ENCODE results near the gene TCL1B. TPM values are rescaled to one million over a fixed set of nuclear protein-coding genes. Genes with fewer than 3 reads are reported as not detected.

The TCL1B gene
- total and polyA plus RNA-seq, 2 donors (not counting 3 experiments of a cell fraction or from before 2014, with no cell fraction given) = not detected

- H3K9me1 ChIP-seq (replicated peaks; ENCODE audit: control insufficient read depth, extremely low read depth, insufficient read depth, low read length) = no peaks in the 10 kb centered on the region
- H2AFZ ChIP-seq (ENCODE audit: low read depth, low read length) = no peak overlapping the region
- BruUV-seq (replicated peaks) = no TSS peak
- DNase-seq (ENCODE audit: low read depth, low spot score) (no peak), FAIRE-seq (no peak)
- CTCF ChIA-PET = no interaction called here
- intact Hi-C loops (cut with micrococcal nuclease) (no loop called here), dilution Hi-C loops (cut with MboI; ENCODE audit: extremely low pct_ligation_motif_present, low sequenced_read_pairs) (no loop called here)
- no peaks in the 10 kb centered on the region for H4K20me1 ChIP-seq (replicated peaks; ENCODE audit: control insufficient read depth, extremely low read depth, insufficient read depth, low read length)
- TF ChIP-seq JUN (IDR thresholded peaks at IDR 0.05; ENCODE audit: borderline replicate concordance, insufficient read depth, insufficient read length, low read depth) (no peak), MAX (IDR thresholded peaks at IDR 0.05; ENCODE audit: insufficient read depth, insufficient read length) (no peak), CTCF (IDR thresholded peaks at IDR 0.05; ENCODE audit: extremely low read depth in 1 of 2, insufficient read depth in 1 of 2, low read depth in 1 of 2, low read length in 2 of 2) (no peak), MYC (IDR thresholded peaks at IDR 0.05; ENCODE audit: low read depth, low read length) (no peak), FOS (IDR thresholded peaks at IDR 0.05; ENCODE audit: borderline replicate concordance, insufficient read depth, low read length) (no peak), EZH2 (IDR thresholded peaks at IDR 0.05; ENCODE audit: borderline replicate concordance, low read depth, low read length, severe bottlenecking) (no peak), POLR2AphosphoS5 (IDR thresholded peaks at IDR 0.05; ENCODE audit: insufficient read depth, low read depth, low read length) (no peak), POLR2A (IDR thresholded peaks at IDR 0.05; ENCODE audit: low read depth, low read length) (no peak), GATA2 (IDR thresholded peaks at IDR 0.05; ENCODE audit: insufficient read depth, insufficient read length, low read depth, low read length) (no peak)
- H3K4me2 ChIP-seq (ENCODE audit: insufficient read depth, low read length) = no peak overlapping the region
- H3K4me1 ChIP-seq (ENCODE audit: control insufficient read depth, extremely low read depth, insufficient read depth, low read length) = no peaks in the 10 kb centered on the region
- H3K9ac ChIP-seq (replicated peaks; ENCODE audit: extremely low read depth, insufficient read depth, low read length) = no peak overlapping the region
- H3K79me2 ChIP-seq (ENCODE audit: control insufficient read depth, insufficient read depth, low read length) = no peaks in the 10 kb centered on the region
- H3K9me3 ChIP-seq (replicated peaks; ENCODE audit: control insufficient read depth, insufficient read depth, low read length) = no peaks in the 10 kb centered on the region
- POLR2A ChIA-PET = no interaction called here
- no peak overlapping the region for H3K27ac ChIP-seq (ENCODE audit: insufficient read depth, low read depth, low read length)
- H3K36me3 ChIP-seq (ENCODE audit: control insufficient read depth in 2 of 2, extremely low read depth in 1 of 2, insufficient read depth in 2 of 2, low read length in 2 of 2) = no peaks in the 10 kb centered on the region
- no peak overlapping the region for H3K4me3 ChIP-seq (replicated peaks in 1 of 3; ENCODE audit: insufficient read depth in 1 of 3, low read depth in 1 of 3, low read length in 3 of 3)
- H3K27me3 ChIP-seq (ENCODE audit: control insufficient read depth in 2 of 2, insufficient read depth in 2 of 2, low read length in 2 of 2) = no peaks in the 10 kb centered on the region
These were observed 11.5 kb downstream of the TCL1B start for GRCh38 chr14:95697764-95698163.

All from endothelial cell of umbilical vein (primary cell).